HG03457 (cell line): Measurements from ENCODE around the gene EFHD2.
"Not testable (repeated sequence)": the region's sequence is repeated elsewhere in the genome, so short reads cannot be mapped to it uniquely, and the experiment has no call there.

Experiments used
- ATAC-seq: cut with Tn5 transposase; IDR thresholded peaks from one replicate; pipeline ENCODE4 v1.9.1; 2021; ENCODE audit warnings: moderate number of reproducible peaks; ENCODE audit not compliant: unreplicated experiment

Gene EFHD2

GRCh38 chr1:15386164-15386749 lies 23.4 kb upstream of the EFHD2 start:
- no peak for ATAC-seq

DNA sequence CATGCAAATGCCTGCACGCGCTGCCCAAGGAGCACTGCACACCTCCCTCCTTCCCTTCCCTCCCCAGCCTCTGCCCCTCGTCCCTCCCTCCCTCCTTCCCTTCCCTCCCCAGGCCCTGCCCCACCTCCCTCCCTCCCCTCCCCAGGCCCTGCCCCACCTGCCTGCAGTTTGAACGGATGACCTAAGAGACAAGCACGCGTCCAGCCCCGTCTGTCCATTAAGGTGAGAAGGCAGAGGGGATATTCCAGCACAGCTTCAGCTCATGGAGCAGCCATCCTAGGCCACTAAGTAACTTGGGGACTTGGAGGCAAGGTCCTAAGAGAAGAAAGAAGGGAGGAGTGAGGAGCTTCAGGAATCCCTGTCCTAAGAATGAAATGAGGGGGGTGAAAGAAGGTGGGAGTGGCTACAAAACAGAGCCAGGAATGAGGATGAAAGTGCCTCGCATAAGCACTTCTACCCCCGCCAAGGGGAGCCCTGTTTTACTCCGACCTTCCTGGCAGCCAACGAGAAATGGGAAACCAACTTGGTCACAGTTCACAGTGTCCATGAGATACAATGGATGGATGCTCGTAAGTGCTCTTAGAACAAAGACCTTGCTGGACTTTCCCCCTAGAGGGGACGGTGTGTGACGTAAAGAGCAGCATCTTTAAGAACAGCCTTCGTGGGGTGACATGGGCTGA lies 21.3 kb upstream of the EFHD2 start:
- no peak for ATAC-seq

GRCh38 chr1:15389828-15390227 lies 19.9 kb upstream of the EFHD2 start:
- ATAC-seq: not testable (repeated sequence)

GRCh38 chr1:15390667-15391066 lies 19.0 kb upstream of the EFHD2 start:
- ATAC-seq: no peak

DNA sequence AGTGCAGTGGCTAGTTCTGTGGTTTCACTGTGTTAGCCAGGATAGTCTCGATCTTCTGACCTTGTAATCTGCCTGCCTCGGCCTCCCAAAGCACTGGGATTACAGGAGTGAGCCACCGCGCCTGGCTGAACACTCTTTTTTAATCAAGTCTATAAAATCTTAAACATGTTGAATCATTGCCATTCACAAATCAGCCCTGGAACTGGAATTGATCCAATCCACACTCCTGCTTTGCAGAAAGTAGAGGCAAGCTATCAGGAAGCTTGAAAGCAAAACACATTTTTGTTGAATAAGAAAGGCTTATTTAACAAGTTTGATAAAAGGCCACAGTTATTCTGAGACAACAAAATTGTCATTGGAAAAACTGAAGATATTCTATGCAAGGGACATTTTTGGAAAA lies 18.3 kb upstream of the EFHD2 start:
- ATAC-seq: no peak

- ATAC-seq: no peak
Observed at GRCh38 chr1:15393475-15394257, 16.0 kb upstream of the EFHD2 start.

DNA sequence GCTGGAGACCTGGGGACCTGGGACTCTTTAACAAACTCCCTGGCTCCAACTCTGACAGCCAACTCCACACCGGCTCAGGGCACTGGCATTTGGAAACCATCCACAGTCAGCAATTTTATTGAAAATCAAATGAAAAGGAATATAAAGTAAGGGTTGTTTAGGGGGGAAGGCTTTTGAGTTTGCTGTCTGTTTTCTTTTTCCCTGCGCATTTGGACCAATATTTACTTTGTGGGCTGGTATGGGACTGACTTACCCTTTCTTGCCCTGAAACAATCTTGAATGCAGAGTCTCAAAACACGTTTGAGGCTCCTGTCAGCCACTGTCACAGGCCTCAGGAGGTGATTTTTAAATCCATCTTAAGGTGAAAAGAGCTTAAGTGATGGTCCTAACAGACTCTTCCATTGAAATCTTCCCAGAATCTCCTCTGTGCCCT lies 15.4 kb upstream of the EFHD2 start:
- no peak for ATAC-seq

DNA sequence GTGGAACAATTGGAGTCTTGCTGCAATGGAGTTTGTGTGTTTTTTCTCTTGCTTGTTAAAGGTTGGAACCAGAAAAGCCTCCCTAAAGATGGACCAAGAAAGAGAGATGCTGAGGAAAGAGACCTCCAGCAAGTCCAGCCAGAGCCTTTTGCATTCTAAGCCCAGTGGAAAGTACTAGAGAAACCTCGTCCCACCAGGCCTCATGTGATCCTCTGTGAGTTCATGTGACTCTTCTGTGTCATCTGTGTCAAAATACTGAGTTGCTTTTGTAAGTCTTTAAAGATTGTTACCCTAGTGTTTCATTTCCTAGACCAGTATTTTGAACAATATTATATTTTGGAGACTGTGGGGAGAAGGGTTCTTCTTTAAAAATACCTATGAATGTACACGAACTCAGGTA lies 12.5 kb upstream of the EFHD2 start:
- ATAC-seq: no peak

- no peak for ATAC-seq
Observed at GRCh38 chr1:15399710-15400109, 10.0 kb upstream of the EFHD2 start.

- ATAC-seq: no peak
Observed at GRCh38 chr1:15400627-15401026, 9.1 kb upstream of the EFHD2 start.

GRCh38 chr1:15401391-15402055 lies 8.2 kb upstream of the EFHD2 start:
- ATAC-seq: no peak

DNA sequence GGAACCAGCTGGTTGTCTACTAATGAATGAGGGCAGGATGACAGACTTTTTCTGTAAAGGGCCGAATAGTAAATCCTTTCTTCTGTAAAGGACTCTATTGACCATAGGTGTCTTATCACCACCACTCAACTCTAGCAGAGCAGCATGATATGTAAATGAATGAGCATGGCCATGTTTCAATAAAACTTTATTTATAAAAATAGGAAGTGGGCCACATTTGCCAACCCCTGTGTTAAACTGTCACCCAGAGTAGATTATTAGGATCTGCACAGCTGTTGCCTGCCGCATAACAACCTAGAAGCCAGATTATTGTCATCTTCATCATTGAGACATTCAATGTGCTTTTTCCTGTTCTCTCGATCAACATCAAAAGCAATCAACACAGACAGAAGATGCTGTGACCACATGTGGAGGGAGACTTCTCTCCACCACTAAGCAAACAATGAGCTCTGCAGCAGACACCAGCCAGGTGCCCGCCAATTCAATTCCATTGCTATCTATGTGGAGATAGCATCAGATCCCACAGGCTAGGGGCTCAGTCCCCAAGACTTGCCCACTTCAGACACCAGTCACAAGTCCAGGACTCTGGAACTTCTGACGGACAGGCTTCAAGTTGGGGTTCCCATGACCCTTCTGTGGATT lies 6.8 kb upstream of the EFHD2 start:
- no peak for ATAC-seq

DNA sequence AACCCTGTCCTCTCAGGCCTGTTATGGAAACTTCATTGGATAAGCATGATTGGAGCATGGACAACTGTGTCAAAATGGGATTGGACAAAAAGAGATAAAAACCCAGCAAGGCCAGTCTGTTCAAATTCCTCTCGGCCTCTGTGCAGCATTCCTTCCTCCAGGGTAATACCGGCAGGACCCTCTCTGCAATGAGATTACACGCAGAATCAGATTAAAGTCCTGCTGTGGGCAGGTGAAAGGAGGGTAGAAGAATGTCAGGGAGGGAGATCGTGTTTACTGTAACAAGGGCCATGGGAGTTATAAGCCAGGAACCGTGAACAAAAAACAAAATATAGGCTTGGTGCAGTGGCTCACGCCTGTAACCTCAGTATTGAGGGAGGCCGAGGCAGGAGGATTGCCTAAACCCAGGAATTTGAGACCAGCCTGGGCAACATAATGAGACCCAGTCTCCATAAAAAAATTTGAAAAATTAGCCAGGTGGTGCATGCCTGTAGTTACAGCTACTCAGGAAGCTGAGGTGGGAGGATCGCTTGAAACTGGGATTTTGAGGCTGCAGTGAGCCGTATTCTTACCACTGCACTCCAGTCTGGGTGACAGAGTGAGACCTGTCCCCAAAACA lies 5.6 kb upstream of the EFHD2 start:
- no peak for ATAC-seq

DNA sequence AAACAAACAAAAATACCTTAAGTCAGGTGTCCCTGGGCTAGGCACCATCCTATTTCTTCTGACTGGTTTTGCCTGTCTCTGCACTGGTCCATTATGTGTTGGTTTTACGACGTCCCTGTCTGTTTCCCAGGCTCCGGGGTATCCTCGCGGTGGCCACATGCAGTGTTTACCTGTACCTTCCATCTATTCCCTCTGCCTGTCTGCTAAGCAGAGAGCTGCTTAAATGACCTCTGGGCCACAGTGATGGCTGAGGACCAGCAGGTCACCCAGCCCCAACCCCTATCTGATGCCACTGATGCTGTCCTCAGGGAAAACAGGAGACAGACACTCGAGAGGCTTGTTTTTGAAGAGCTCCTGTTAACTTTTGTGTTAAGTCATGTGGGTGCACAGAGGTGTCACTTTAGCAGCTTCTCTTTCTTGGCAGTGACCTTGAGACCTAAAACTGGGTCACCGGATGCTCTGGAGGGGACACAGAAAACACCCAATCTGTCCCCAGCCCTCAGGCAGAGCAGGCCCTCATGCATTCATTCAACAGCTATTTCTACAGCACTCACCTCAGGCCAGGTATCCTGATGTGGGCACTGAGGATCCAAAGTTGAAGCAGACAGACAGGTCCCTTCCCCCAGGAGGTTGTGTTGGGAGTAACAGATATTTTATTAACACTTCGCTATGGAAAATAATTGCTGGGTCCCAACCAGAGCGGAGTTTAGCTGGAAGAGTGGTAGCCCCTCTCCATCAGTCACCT lies 4.4 kb upstream of the EFHD2 start:
- ATAC-seq: no peak

DNA sequence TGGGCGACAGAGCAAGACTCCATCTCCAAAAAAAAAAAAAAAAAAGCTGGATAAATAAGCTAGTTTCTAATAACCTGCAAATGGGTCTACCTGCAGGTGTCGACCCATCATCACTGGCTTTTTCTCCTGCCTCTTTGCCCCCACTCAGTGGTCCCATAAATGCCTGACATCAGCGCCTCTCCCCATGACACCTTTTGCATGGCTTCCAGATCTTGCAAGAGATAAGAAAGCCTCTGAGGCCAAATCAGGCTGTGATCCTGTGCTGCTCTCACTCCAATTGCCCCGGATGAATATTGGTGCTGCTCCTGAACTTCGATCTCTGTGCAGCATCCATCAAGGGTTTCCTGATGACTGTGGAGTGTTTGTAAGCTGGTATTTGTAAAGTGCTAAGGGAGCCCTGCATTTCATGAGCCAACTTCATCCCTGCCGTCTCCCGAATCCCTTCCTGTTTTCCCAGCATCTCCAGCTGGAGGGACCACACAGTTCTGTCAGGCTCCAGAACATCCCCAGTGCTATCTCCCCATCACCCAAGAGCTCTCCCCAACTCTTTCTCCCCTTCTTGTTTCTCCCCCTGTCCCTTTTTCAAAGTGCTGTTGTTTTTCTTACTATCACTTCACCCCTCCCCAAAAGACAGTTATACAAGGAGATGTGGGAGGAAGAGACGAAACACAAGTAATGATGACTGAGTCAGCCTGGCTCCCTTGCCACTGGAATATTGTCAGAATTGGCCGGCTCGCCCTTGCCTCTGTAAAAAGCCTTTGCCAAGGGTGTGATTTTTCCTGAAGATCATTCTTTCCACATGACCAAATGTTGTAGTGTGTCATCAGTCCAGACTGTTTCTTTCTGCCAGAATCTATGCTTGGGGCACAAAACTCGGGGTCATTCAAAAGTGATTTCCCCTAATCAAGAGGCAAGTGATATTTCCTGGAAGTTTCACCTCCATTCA lies 2.8 kb upstream of the EFHD2 start:
- no peak for ATAC-seq

- ATAC-seq: no peak
Observed at GRCh38 chr1:15407580-15407979, 2.1 kb upstream of the EFHD2 start.

DNA sequence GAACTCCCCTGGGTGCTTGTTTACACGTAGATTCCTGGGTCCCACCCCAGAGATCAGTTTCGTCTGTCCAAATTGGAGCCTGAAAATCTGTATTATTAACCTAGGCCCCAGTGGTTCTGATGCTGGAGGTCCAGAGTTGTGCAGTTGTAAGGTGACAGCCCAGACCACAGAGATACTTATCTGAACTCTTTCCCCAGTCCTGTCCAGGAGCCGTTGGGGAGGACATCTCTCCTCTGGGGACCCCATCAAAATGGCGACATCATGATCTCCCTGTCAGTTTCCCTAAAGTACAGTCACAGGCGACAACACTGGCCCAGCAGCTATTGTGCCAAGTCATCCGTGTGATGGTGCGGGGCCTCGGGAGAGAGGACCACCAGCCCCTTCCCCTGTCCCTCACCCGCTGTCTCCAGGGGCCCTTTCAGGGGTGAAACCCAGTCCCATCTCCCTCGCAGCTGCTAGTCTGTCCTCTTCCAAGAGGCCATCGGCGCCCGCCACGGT lies 749 bp upstream of the EFHD2 start:
- ATAC-seq: no peak

- ATAC-seq: no peak
Observed at GRCh38 chr1:15410223-15410883, 665 bp downstream of the EFHD2 start.
